GM21825 (cell line): Measurements from ENCODE around the gene TUT4.

Source experiments
- ATAC-seq: cut with Tn5 transposase; IDR thresholded peaks from one replicate; pipeline ENCODE4 v1.9.1; 2021; ENCODE audit warnings: mild to moderate bottlenecking, moderate library complexity; ENCODE audit not compliant: unreplicated experiment

Gene TUT4

GRCh38 chr1:52473039-52473438, 79.9 kb downstream of the TUT4 start:
- ATAC-seq = no peak

- no peak for ATAC-seq
Measured at GRCh38 chr1:52472384-52472783, 80.5 kb downstream of the TUT4 start.

- no peak for ATAC-seq
Measured at GRCh38 chr1:52469108-52469507, 83.8 kb downstream of the TUT4 start.

GRCh38 chr1:52463891-52464290, 89.0 kb downstream of the TUT4 start:
- no peak for ATAC-seq

GRCh38 chr1:52461821-52462220, 91.1 kb downstream of the TUT4 start:
- no peak for ATAC-seq

GRCh38 chr1:52460694-52461093, 92.2 kb downstream of the TUT4 start:
- no peak for ATAC-seq

- ATAC-seq = no peak
Measured at GRCh38 chr1:52455686-52456085, 97.2 kb downstream of the TUT4 start.

- no peak for ATAC-seq
Measured at GRCh38 chr1:52454779-52455178, 98.1 kb downstream of the TUT4 start.

GRCh38 chr1:52454127-52454526, 98.8 kb downstream of the TUT4 start:
- ATAC-seq = no peak

GRCh38 chr1:52444463-52444862, 108.4 kb downstream of the TUT4 start:
- no peak for ATAC-seq

- no peak for ATAC-seq
Measured at GRCh38 chr1:52439976-52440375, 112.9 kb downstream of the TUT4 start.

GRCh38 chr1:52436817-52437216, 116.1 kb downstream of the TUT4 start:
- no peak for ATAC-seq

- ATAC-seq = no peak
Measured at GRCh38 chr1:52435650-52436049, 117.2 kb downstream of the TUT4 start.

- ATAC-seq = no peak
Measured at GRCh38 chr1:52435211-52435610, 117.7 kb downstream of the TUT4 start.

- ATAC-seq = no peak
Measured at GRCh38 chr1:52432807-52433206, 120.1 kb downstream of the TUT4 start.

- no peak for ATAC-seq
Measured at GRCh38 chr1:52427152-52427551, 125.7 kb downstream of the TUT4 start.

- no peak for ATAC-seq
Measured at GRCh38 chr1:52426371-52426770, 126.5 kb downstream of the TUT4 start.

- ATAC-seq = no peak
Measured at GRCh38 chr1:52424813-52425212, 128.1 kb downstream of the TUT4 start.

GRCh38 chr1:52424231-52424636, 128.7 kb downstream of the TUT4 start:
- ATAC-seq = no peak

GRCh38 chr1:52423771-52424170, 129.1 kb downstream of the TUT4 start:
- ATAC-seq = no peak

GRCh38 chr1:52423055-52423454, 129.8 kb downstream of the TUT4 start:
- ATAC-seq = no peak

- no peak for ATAC-seq
Measured at GRCh38 chr1:52420713-52421112, 132.2 kb downstream of the TUT4 start.

GRCh38 chr1:52416811-52417210, 136.1 kb downstream of the TUT4 start:
- ATAC-seq = no peak

- no peak for ATAC-seq
Measured at GRCh38 chr1:52414942-52415341, 137.9 kb downstream of the TUT4 start.
